Adrenal gland (tissue), 19 donors: ENCODE measurements around the gene TES. TPM values are rescaled to one million over a fixed set of nuclear protein-coding genes. Genes with fewer than 3 reads are reported as not detected.

ENCODE experiments used
- DNase-seq, 7 donors: peaks; one replicate each; pipeline ENCODE4 v3.0.0-alpha.2; 2019 to 2020
- H3K27ac ChIP-seq, 5 donors: fragments of 200-600 bp; sonication (generic) in 4 of 5; 1 replicate in 3 of 5; 2 replicates in 2 of 5; pipeline versions ENCODE4 v1.5.1 to v1.8.0; 2016 to 2020; ENCODE audit warnings: mild to moderate bottlenecking in 1 of 5
- H3K27me3 ChIP-seq: fragments of 200-600 bp; 2 replicates; pipeline ENCODE4 v1.8.0; 2021
- H3K36me3 ChIP-seq, 2 donors: fragments of 200-600 bp; replicated peaks in 1 of 2; 1 replicate in 1 of 2; 2 replicates in 1 of 2; pipeline versions ENCODE4 v1.5.1 to v1.8.0; 2018 to 2022
- H3K4me1 ChIP-seq, 2 donors: fragments of 200-600 bp; replicated peaks in 1 of 2; 1 replicate in 1 of 2; 2 replicates in 1 of 2; pipeline versions ENCODE4 v1.5.1 to v1.8.0; 2018 to 2021
- H3K4me3 ChIP-seq, 4 donors: fragments of 200-600 bp; sonication (generic) in 3 of 4; one replicate each; pipeline ENCODE4 v1.5.1; 2016 to 2018
- H3K9me3 ChIP-seq, 3 donors: fragments of 200-600 bp; sonication (generic) in 1 of 3; replicated peaks in 1 of 3; 1 replicate in 2 of 3; 2 replicates in 1 of 3; pipeline versions ENCODE4 v1.5.1 to v1.8.0; 2016 to 2021
- CTCF ChIP-seq, 6 experiments: fragments of 450-650 bp in 4 of 6; fragments of 200-600 bp in 2 of 6; sonication (generic) in 1 of 6; IDR thresholded peaks; 1 replicate in 5 of 6; 2 replicates in 1 of 6; pipeline versions ENCODE4 v1.5.1 to v1.8.0; 2016 to 2021; ENCODE audit warnings: antibody characterized with exemption in 6 of 6, mild to moderate bottlenecking in 2 of 6, moderate library complexity in 1 of 6
- POLR2A ChIP-seq, 2 donors: fragments of 450-650 bp; IDR thresholded peaks; one replicate each; pipeline ENCODE4 v1.6.1; 2017; ENCODE audit warnings: antibody characterized with exemption in 2 of 2, mild to moderate bottlenecking in 2 of 2, moderate library complexity in 1 of 2
- WGBS, 4 donors: extraction: QIAGEN DNeasy Blood & Tissue Kit in 2 of 4; methylation state at CpG; one replicate each; pipeline versions ENCODE4 v1.1.5 to v1.1.7; 2013 to 2017; 5-methylcytosine and 5-hydroxymethylcytosine counted together
- intact Hi-C, 2 donors: fragments of 100-400 bp; cut with DNase I; formaldehyde crosslinking; loops; one replicate each; pipeline versions ENCODE4 v1.14.1 to v1.15.0; 2022 to 2023
- long read RNA-seq, 10 donors: library from polyadenylated mRNA in 3 of 10; unstranded in 2 of 10; stranded (forward) in 1 of 10; transcript quantifications; one replicate each; pipeline ENCODE4 v2.0.0 and lab custom pipeline, GENCODE V29; 2021 to 2026
- polyA plus RNA-seq, 3 donors: library from polyadenylated mRNA; stranded (reverse); fragments of 200-250 nt in 2 of 3; fragments of 350-450 nt in 1 of 3; fragmentation: Illumina TruSeq in 1 of 3; extraction: RNeasy Lipid Tissue Mini Kit (QIAGEN cat#74804) in 1 of 3; gene quantifications; one replicate each; pipeline ENCODE4 v1.2.3, GENCODE V29; 2013 to 2014
- total RNA-seq, 9 donors: library from RNA; depleted of rRNA in 4 of 9; stranded (reverse); fragments of >200 nt in 4 of 9; fragments of 120-200 nt in 1 of 9; fragmentation: NEBNext Ultra II Directional in 1 of 9; extraction: Animal tissue kit (Norgen Biotek cat#: 25700) in 1 of 9; gene quantifications; one replicate each; pipeline versions ENCODE4 v1.1.0 to v1.2.4, GENCODE V29; 2013 to 2023
- donor health status: healthy with polysubstance abuse.
- donor health status: Bipolar disorder and iron deficiency.
- donor health status: DM: yes; HTN: yes; CAD: no.
- donor health status: DM: no; HTN: no; CAD: no.
- donor health status: DM: no; HTN: no; CAD: no.
- donor health status: DM: yes; HTN: yes; CAD: no.

Gene TES
- 10 to 100 TPM in 7 of 9 donors, 1 to 10 TPM in 2; 5.7 to 21.8 (median 13.9) TPM for total RNA-seq
- polyA plus RNA-seq = 10 to 100 TPM in 2 of 3 donors, 1 to 10 TPM in 1; 3.9 to 13.7 (median 10.7) TPM
- long read RNA-seq, donor 1 = 0 reads
- long read RNA-seq, donor 2 = 0 reads
- long read RNA-seq, donor 3, partial matches to known transcripts = 0 of 1 reads
- long read RNA-seq, donor 3, other reads (novel, unspliced or antisense) = 0 of 1 reads
- long read RNA-seq, donor 4, transcript TES-201 (7 exons, 2,782 nt) = major isoform, 10 of 14 reads
- long read RNA-seq, donor 4, partial matches to known transcripts = 3 of 14 reads
- long read RNA-seq, donor 4, other reads (novel, unspliced or antisense) = 0 of 14 reads
- long read RNA-seq, donor 5, transcript TES-201 (7 exons, 2,782 nt) = major isoform, 10 of 20 reads
- long read RNA-seq, donor 5, partial matches to known transcripts = 3 of 20 reads
- long read RNA-seq, donor 5, other reads (novel, unspliced or antisense) = 7 of 20 reads
- long read RNA-seq, donor 6, partial matches to known transcripts = 1 of 5 reads
- long read RNA-seq, donor 6, other reads (novel, unspliced or antisense) = 1 of 5 reads
- long read RNA-seq, donor 7 = 0 reads
- long read RNA-seq, donor 8, partial matches to known transcripts = 6 of 7 reads
- long read RNA-seq, donor 8, other reads (novel, unspliced or antisense) = 0 of 7 reads
- long read RNA-seq, donor 9 = 0 reads
- long read RNA-seq, donor 10, partial matches to known transcripts = 0 of 4 reads
- long read RNA-seq, donor 10, other reads (novel, unspliced or antisense) = 0 of 4 reads

GRCh38 chr7:116210345-116211005, at the start of gene TES:
TSS of gene TES (plus strand) at chr7:116210539. CDS start at chr7:116210708, 169 bp downstream.
- TF ChIP-seq POLR2A (IDR thresholded peaks at IDR 0.05) (peak; percentile 28 to 63), CTCF (IDR thresholded peaks at IDR 0.05) (no peak)
- Histone ChIP-seq H3K36me3 (no peaks in the 10 kb centered on the region), H3K27me3 (peaks cover 9% of the 10 kb centered on the region), H3K4me1 (peaks cover 0 to 7% of the 10 kb centered on the region in 2 donors), H3K27ac (peak within 1 kb of the TSS in 4 of 5 donors; percentile 59 to 84 (median 78)), H3K9me3 (no peaks in the 10 kb centered on the region), H3K4me3 (peak within 1 kb of the TSS in 2 of 4 donors; percentile 47 to 59)
- 1 to 5% (median 2%) methylated on average over 27 to 83 of the region's 83 CpGs for WGBS, 4 donors
- intact Hi-C loops = no loop called here
- peak; percentile 32 to 70 (median 49) for DNase-seq

GRCh38 chr7:116161728-116162127, 48.6 kb upstream of the TES start:
- Histone ChIP-seq H3K36me3 (no peaks in the 10 kb centered on the region), H3K4me3 (no peak overlapping the region), H3K9me3 (no peaks in the 10 kb centered on the region), H3K27me3 (no peaks in the 10 kb centered on the region), H3K27ac (no peak overlapping the region), H3K4me1 (no peaks in the 10 kb centered on the region)
- intact Hi-C loops = no loop called here
- no peak for DNase-seq
- TF ChIP-seq CTCF (IDR thresholded peaks at IDR 0.05) = no peak
- no peak for TF ChIP-seq POLR2A (IDR thresholded peaks at IDR 0.05)

- no peak for TF ChIP-seq CTCF (IDR thresholded peaks at IDR 0.05)
- TF ChIP-seq POLR2A (IDR thresholded peaks at IDR 0.05) = no peak
- Histone ChIP-seq H3K4me1 (no peaks in the 10 kb centered on the region), H3K27me3 (no peaks in the 10 kb centered on the region), H3K4me3 (no peak overlapping the region), H3K36me3 (no peaks in the 10 kb centered on the region), H3K27ac (no peak overlapping the region), H3K9me3 (no peaks in the 10 kb centered on the region)
- DNase-seq = no peak
- intact Hi-C loops = no loop called here
Observed at GRCh38 chr7:116162254-116162653, 48.1 kb upstream of the TES start.

GRCh38 chr7:116162992-116163391, 47.3 kb upstream of the TES start:
- intact Hi-C loops = no loop called here
- no peak overlapping the region for H3K27ac ChIP-seq
- TF ChIP-seq CTCF (IDR thresholded peaks at IDR 0.05) (no peak), POLR2A (IDR thresholded peaks at IDR 0.05) (no peak)
- H3K36me3 ChIP-seq = no peaks in the 10 kb centered on the region
- DNase-seq = no peak
- no peak overlapping the region for H3K4me3 ChIP-seq
- H3K4me1 ChIP-seq = no peaks in the 10 kb centered on the region
- no peaks in the 10 kb centered on the region for H3K27me3 ChIP-seq
- H3K9me3 ChIP-seq = no peaks in the 10 kb centered on the region
